H1 (cell line): ENCODE data around the gene GALNT5. TPM values are rescaled to one million over a fixed set of nuclear protein-coding genes. Genes with fewer than 3 reads are reported as not detected.

ENCODE experiments used
- CTCF ChIA-PET: fragments of 300-600 bp; sonication (Branson Sonifier 250); formaldehyde crosslinking; loops from one replicate; lab custom pipeline; 2021; ENCODE audit not compliant: partially characterized antibody; lab: Charles Lee
- POLR2A ChIA-PET: fragments of 300-600 bp; sonication (Branson Sonifier 250); formaldehyde crosslinking; loops from one replicate; lab custom pipeline; 2021; ENCODE audit warnings: inconsistent platforms; ENCODE audit not compliant: partially characterized antibody; lab: Charles Lee
- DNase-seq, 2 experiments: peaks; one replicate each; pipeline versions ENCODE4 v3.0.0 to v3.0.0-alpha.2; 2010 to 2022; ENCODE audit warnings: low spot score in 2 of 2, low read depth in 1 of 2, mixed read lengths in 1 of 2
- FAIRE-seq: peaks from 2 replicates; lab custom pipeline; 2011; peaks lifted over from hg19 to GRCh38; lab: Jason Lieb, UNC
- H2AFZ ChIP-seq: 2 replicates; pipeline ENCODE4 v1.8.1; 2012; ENCODE audit warnings: low read length, inconsistent platforms
- H2AK5ac ChIP-seq: 2 replicates; pipeline ENCODE4 v1.6.1; 2013; ENCODE audit warnings: low read depth, low read length
- H2BK120ac ChIP-seq: replicated peaks from 2 replicates; pipeline ENCODE3; 2013; ENCODE audit warnings: low read depth, low read length, inconsistent platforms
- H2BK12ac ChIP-seq: 2 replicates; pipeline ENCODE4 v1.6.1; 2013; ENCODE audit warnings: low read depth, low read length
- H2BK15ac ChIP-seq: 2 replicates; pipeline ENCODE4 v1.6.1; 2013; ENCODE audit warnings: low read length
- H2BK20ac ChIP-seq: 2 replicates; pipeline ENCODE4 v1.6.1; 2013; ENCODE audit warnings: low read length
- H2BK5ac ChIP-seq: 2 replicates; pipeline ENCODE4 v1.6.1; 2013; ENCODE audit warnings: low read depth, low read length
- H3K14ac ChIP-seq: 2 replicates; pipeline ENCODE4 v1.6.1; 2013; ENCODE audit warnings: inconsistent platforms; ENCODE audit not compliant: insufficient read length
- H3K18ac ChIP-seq: 2 replicates; pipeline ENCODE4 v1.6.1; 2013; ENCODE audit warnings: low read length; ENCODE audit errors: extremely low read depth
- H3K23ac ChIP-seq: 2 replicates; pipeline ENCODE4 v1.6.1; 2013; ENCODE audit warnings: inconsistent platforms; ENCODE audit not compliant: insufficient read length
- H3K23me2 ChIP-seq: 2 replicates; pipeline ENCODE4 v1.6.1; 2013; ENCODE audit warnings: low read depth, low read length
- H3K27ac ChIP-seq: 2 replicates; pipeline ENCODE4 v1.6.1; 2011; ENCODE audit warnings: low read depth, low read length, inconsistent platforms
- H3K27me3 ChIP-seq, 4 experiments: replicated peaks in 1 of 4; 1 replicate in 1 of 4; 2 replicates in 3 of 4; pipeline versions ENCODE4 v1.6.1 to v1.8.1; 2011 to 2013; ENCODE audit warnings: low read length in 3 of 4, mild to moderate bottlenecking in 3 of 4, inconsistent platforms in 2 of 4, mixed read lengths in 2 of 4, moderate library complexity in 1 of 4; ENCODE audit not compliant: control insufficient read depth in 3 of 4, insufficient read depth in 3 of 4; ENCODE audit errors: extremely low read depth in 1 of 4
- H3K36me3 ChIP-seq, 4 experiments: 2 replicates each; pipeline versions ENCODE4 v1.6.1 to v1.8.1; 2011 to 2013; ENCODE audit warnings: mild to moderate bottlenecking in 4 of 4, low read length in 3 of 4, moderate library complexity in 2 of 4, control low read depth in 1 of 4, inconsistent platforms in 1 of 4; ENCODE audit not compliant: insufficient read depth in 4 of 4, control insufficient read depth in 2 of 4
- H3K4ac ChIP-seq: replicated peaks from 2 replicates; pipeline ENCODE3; 2013; ENCODE audit warnings: low read length, low read depth, mixed read lengths, inconsistent platforms; ENCODE audit not compliant: insufficient read length
- H3K4me1 ChIP-seq, 4 experiments: replicated peaks in 1 of 4; 1 replicate in 1 of 4; 2 replicates in 3 of 4; pipeline versions ENCODE4 v1.6.1 to v1.8.1; 2011 to 2013; ENCODE audit warnings: low read length in 3 of 4, inconsistent platforms in 2 of 4, mixed read lengths in 1 of 4; ENCODE audit not compliant: insufficient read depth in 4 of 4, control insufficient read depth in 3 of 4
- H3K4me2 ChIP-seq, 2 experiments: 2 replicates each; pipeline versions ENCODE4 v1.6.1 to v1.8.1; 2011 to 2013; ENCODE audit warnings: low read depth in 2 of 2, low read length in 2 of 2, control low read depth in 1 of 2, inconsistent platforms in 1 of 2, mild to moderate bottlenecking in 1 of 2; ENCODE audit not compliant: insufficient read depth in 1 of 2
- H3K4me3 ChIP-seq, 4 experiments: fragments of 200-600, 300-600 bp in 1 of 4; sonication (generic), shearing (Covaris generic), sonication (Bioruptor Twin) in 1 of 4; 2 replicates each; pipeline versions ENCODE4 v1.5.1 to v1.8.1; 2011 to 2016; ENCODE audit warnings: low read length in 4 of 4, low read depth in 3 of 4, control low read depth in 2 of 4, inconsistent platforms in 2 of 4, mild to moderate bottlenecking in 2 of 4, mixed read lengths in 1 of 4, moderate library complexity in 1 of 4; ENCODE audit not compliant: insufficient read depth in 2 of 4; ENCODE audit errors: extremely low read depth in 1 of 4
- H3K56ac ChIP-seq: replicated peaks from 2 replicates; pipeline ENCODE3; 2013; ENCODE audit warnings: low read depth, mild to moderate bottlenecking, mixed read lengths, low read length, inconsistent platforms; ENCODE audit not compliant: insufficient read length
- H3K79me1 ChIP-seq: 2 replicates; pipeline ENCODE4 v1.6.1; 2013; ENCODE audit warnings: low read depth, low read length, control low read depth
- H3K79me2 ChIP-seq, 2 experiments: 2 replicates each; pipeline versions ENCODE4 v1.6.1 to v1.8.1; 2012 to 2013; ENCODE audit warnings: low read length in 2 of 2, mild to moderate bottlenecking in 2 of 2, inconsistent platforms in 1 of 2; ENCODE audit not compliant: insufficient read depth in 2 of 2, control insufficient read depth in 1 of 2
- H3K9ac ChIP-seq, 4 experiments: replicated peaks in 1 of 4; 1 replicate in 1 of 4; 2 replicates in 3 of 4; pipeline versions ENCODE4 v1.6.1 to v1.8.1; 2011 to 2013; ENCODE audit warnings: low read depth in 3 of 4, low read length in 3 of 4, control low read depth in 2 of 4, mild to moderate bottlenecking in 2 of 4, moderate library complexity in 2 of 4, inconsistent platforms in 1 of 4; ENCODE audit errors: extremely low read depth in 1 of 4
- H3K9me3 ChIP-seq, 2 experiments: 2 replicates each; pipeline versions ENCODE4 v1.6.1 to v1.8.1; 2012 to 2013; ENCODE audit warnings: mild to moderate bottlenecking in 2 of 2, moderate library complexity in 2 of 2, control low read depth in 1 of 2, inconsistent platforms in 1 of 2, low read depth in 1 of 2, low read length in 1 of 2, mixed read lengths in 1 of 2; ENCODE audit not compliant: insufficient read depth in 2 of 2
- H4K20me1 ChIP-seq, 2 experiments: replicated peaks in 1 of 2; 2 replicates each; pipeline versions ENCODE3 to v1.8.1; 2011 to 2013; ENCODE audit warnings: inconsistent platforms in 2 of 2, low read length in 2 of 2, mild to moderate bottlenecking in 1 of 2; ENCODE audit not compliant: insufficient read depth in 2 of 2, control insufficient read depth in 1 of 2
- H4K5ac ChIP-seq: 2 replicates; pipeline ENCODE4 v1.6.1; 2013; ENCODE audit warnings: low read length, low read depth, mixed read lengths, inconsistent platforms; ENCODE audit not compliant: insufficient read length
- H4K8ac ChIP-seq: 2 replicates; pipeline ENCODE4 v1.8.0; 2013; ENCODE audit warnings: mild to moderate bottlenecking, moderate library complexity, low read length, inconsistent platforms; ENCODE audit not compliant: insufficient read depth; ENCODE audit errors: extremely low read depth
- H4K91ac ChIP-seq: replicated peaks from 2 replicates; pipeline ENCODE3; 2013; ENCODE audit warnings: low read length, mixed read lengths, inconsistent platforms; ENCODE audit not compliant: insufficient read length
- ATF2 ChIP-seq: IDR thresholded peaks from 2 replicates; pipeline ENCODE4 v1.6.1; 2012; ENCODE audit warnings: low read length, inconsistent platforms
- ATF3 ChIP-seq: IDR thresholded peaks from 2 replicates; pipeline ENCODE4 v1.6.1; 2011; ENCODE audit warnings: low read depth, mild to moderate bottlenecking, low read length; ENCODE audit not compliant: insufficient read depth
- CBX8 ChIP-seq: fragments of 300-800, 300-1000 bp; sonication (generic); IDR thresholded peaks from 2 replicates; pipeline ENCODE4 v1.7.1; 2016; ENCODE audit warnings: low read depth, low read length, borderline replicate concordance
- CREB1 ChIP-seq: IDR thresholded peaks from 2 replicates; pipeline ENCODE4 v1.6.1; 2012; ENCODE audit warnings: inconsistent platforms
- KDM1A ChIP-seq: fragments of 200-600, 300-600 bp; sonication (generic); IDR thresholded peaks from 2 replicates; pipeline ENCODE4 v1.7.1; 2016; ENCODE audit warnings: mild to moderate bottlenecking, low read length, borderline replicate concordance
- MAFK ChIP-seq: IDR thresholded peaks from 2 replicates; pipeline ENCODE4 v1.6.1; 2012; ENCODE audit warnings: low read depth, mild to moderate bottlenecking, improper control_type of control experiment, low read length
- NRF1 ChIP-seq: IDR thresholded peaks from 2 replicates; pipeline ENCODE4 v1.6.1; 2011; ENCODE audit warnings: mild to moderate bottlenecking, low read depth, low read length, improper control_type of control experiment
- RNF2 ChIP-seq: fragments of 200-900, 300-1000 bp; sonication (generic); IDR thresholded peaks from 2 replicates; pipeline ENCODE4 v1.7.1; 2016; ENCODE audit warnings: borderline replicate concordance, low read depth, mild to moderate bottlenecking, antibody characterized with exemption, low read length; ENCODE audit not compliant: poor library complexity, severe bottlenecking; ENCODE audit errors: missing control alignments
- SIN3A ChIP-seq, 2 experiments: IDR thresholded peaks in 1 of 2; conservative IDR thresholded peaks in 1 of 2; 2 replicates each; pipeline ENCODE4 v1.6.1; 2011 to 2012; ENCODE audit warnings: low read length in 2 of 2, improper control_type of control experiment in 1 of 2, low read depth in 1 of 2, mild to moderate bottlenecking in 1 of 2
- TAF1 ChIP-seq: IDR thresholded peaks from 2 replicates; pipeline ENCODE4 v1.6.1; 2011; ENCODE audit warnings: mild to moderate bottlenecking, low read depth, low read length
- WGBS, 2 experiments: shearing (Covaris generic) in 1 of 2; methylation state at CpG; one replicate each; pipeline versions ENCODE4 v1.1.6 to v1.1.7; 2013 to 2015; ENCODE audit warnings: low lambda C conversion rate in 2 of 2, mixed read lengths in 2 of 2, inconsistent platforms in 1 of 2, low coverage in 1 of 2, missing lambda C conversion rate in 1 of 2; ENCODE audit not compliant: insufficient replicate concordance in 2 of 2, insufficient coverage in 1 of 2, insufficient read length in 1 of 2; ENCODE audit errors: extremely low coverage in 1 of 2, missing lambda C conversion rate in 1 of 2; 5-methylcytosine and 5-hydroxymethylcytosine counted together
- polyA plus RNA-seq, 7 experiments: library from polyadenylated mRNA; depleted of rRNA in 3 of 7; stranded (reverse) in 5 of 7; unstranded in 2 of 7; fragments of >200 nt in 5 of 7; fragments of 200-250 nt in 2 of 7; gene quantifications; 1 replicate in 5 of 7; 2 replicates in 1 of 7; 4 replicates in 1 of 7; pipeline versions ENCODE4 v1.2.1 to v1.2.3, GENCODE V29; 2011 to 2013; ENCODE audit warnings: missing spikeins in 2 of 7, mixed read lengths in 2 of 7
- total RNA-seq: library from RNA; stranded (reverse); fragmentation: NEBNext Ultra II Directional; extraction: Animal tissue kit (Norgen Biotek cat#: 25700); gene quantifications from 2 replicates; pipeline ENCODE4 v1.2.1, GENCODE V29; 2021

GALNT5 gene
- total and polyA plus RNA-seq, 2 of the 8 experiments (the other 6 are each of a cell fraction or from before 2014, with no cell fraction given): 0.02 to 0.06 TPM

- Histone ChIP-seq H3K14ac (no peak overlapping the region), H4K91ac (no peak overlapping the region), H2BK15ac (no peak overlapping the region), H2BK20ac (no peak overlapping the region), H3K27me3 (no peaks in the 10 kb centered on the region), H3K79me1 (no peaks in the 10 kb centered on the region), H3K9ac (no peak overlapping the region), H4K5ac (no peak overlapping the region), H3K4me3 (no peak overlapping the region), H3K4ac (no peak overlapping the region), H3K36me3 (no peaks in the 10 kb centered on the region), H3K18ac (no peak overlapping the region), H2BK5ac (no peak overlapping the region), H4K20me1 (no peaks in the 10 kb centered on the region), H3K4me2 (no peak overlapping the region), H2AK5ac (no peak overlapping the region), H3K23ac (no peak overlapping the region), H3K4me1 (peaks cover 0 to 5% (median 1%) of the 10 kb centered on the region in 4 experiments; a peak in 2 of 7 replicates), H4K8ac (no peak overlapping the region), H3K9me3 (no peaks in the 10 kb centered on the region), H3K27ac (no peak overlapping the region), H3K56ac (no peak overlapping the region), H2BK12ac (no peak overlapping the region), H3K79me2 (no peaks in the 10 kb centered on the region), H2AFZ (no peak overlapping the region), H2BK120ac (no peak overlapping the region), H3K23me2 (no peaks in the 10 kb centered on the region)
- 88% methylated on average over 1 of the region's 1 CpG; no CpG with 5 or more reads in 1 of the 2 experiments for WGBS, 2 experiments
- CTCF ChIA-PET: interaction anchor here (1.7 kb wide), 1 partner anchor 15 kb away, joined by 4 read pairs; no protein-coding TSS in a partner anchor
- FAIRE-seq (no peak), DNase-seq (no peak)
- POLR2A ChIA-PET: no interaction called here
- TF ChIP-seq CREB1: no peak
- no peak for TF ChIP-seq RNF2
- TF ChIP-seq NRF1: no peak
- no peak for TF ChIP-seq ATF2
- TF ChIP-seq KDM1A: no peak
- no peak for TF ChIP-seq MAFK
- no peak for TF ChIP-seq TAF1
- no peak for TF ChIP-seq SIN3A (conservative IDR thresholded peaks at IDR 0.05 in 1 of 2, IDR thresholded peaks at IDR 0.05 in 1 of 2; ENCODE audit: low read depth in 1 of 2, low read length in 2 of 2)
- no peak for TF ChIP-seq ATF3
- TF ChIP-seq CBX8: no peak
Measured at GRCh38 chr2:157312866-157313486, 55.5 kb downstream of the GALNT5 start.
